ENCODE results near the gene ACIN1. TPM values are rescaled to one million over a fixed set of nuclear protein-coding genes. Genes with fewer than 3 reads are reported as not detected.

Gene ACIN1
- total and polyA plus RNA-seq, 9 of the 15 experiments (the other 6 are each of a cell fraction or from before 2014, with no cell fraction given): 5.0 to 196 (median 129) TPM

- TF ChIP-seq ZBTB12 (CRISPR knock-in tag; IDR thresholded peaks at IDR 0.05): no peak; the same call in 1 of the 2 replicates
- peak in 1 of 2 experiments; percentile 67 for TF ChIP-seq AFF1 (IDR thresholded peaks at IDR 0.05; ENCODE audit: low read depth in 1 of 2, partially characterized antibody in 2 of 2)
- no peak for TF ChIP-seq AFF4 (CRISPR knock-in tag; IDR thresholded peaks at IDR 0.05)
- TF ChIP-seq ETV1 (tag; conservative IDR thresholded peaks at IDR 0.05; ENCODE audit: low read depth): peak; percentile 85
- no peak for TF ChIP-seq CEBPG (CRISPR knock-in tag; IDR thresholded peaks at IDR 0.05)
- no peak for TF ChIP-seq CEBPG (tag; conservative IDR thresholded peaks at IDR 0.05 in 1 of 2, IDR thresholded peaks at IDR 0.05 in 1 of 2)
- TF ChIP-seq TFAM (CRISPR knock-in tag; conservative IDR thresholded peaks at IDR 0.05): no peak
- TF ChIP-seq HMBOX1 (IDR thresholded peaks at IDR 0.05): peak; percentile 7; the same call in 1 of the 2 replicates
- no peak for TF ChIP-seq ZBTB33 (CRISPR knock-in tag; IDR thresholded peaks at IDR 0.05)
- TF ChIP-seq HNRNPUL1 (IDR thresholded peaks at IDR 0.05; ENCODE audit: low read length): no peak
- TF ChIP-seq POLR2A (conservative IDR thresholded peaks at IDR 0.05): peak; percentile 89
These were observed 516 bp upstream of the ACIN1 start, which contains the start of gene C14orf119 (continued) for GRCh38 chr14:23095196-23096108.

Data from K562 (cell line).